ENCODE data around the gene LHFPL3.

LHFPL3 gene

DNA sequence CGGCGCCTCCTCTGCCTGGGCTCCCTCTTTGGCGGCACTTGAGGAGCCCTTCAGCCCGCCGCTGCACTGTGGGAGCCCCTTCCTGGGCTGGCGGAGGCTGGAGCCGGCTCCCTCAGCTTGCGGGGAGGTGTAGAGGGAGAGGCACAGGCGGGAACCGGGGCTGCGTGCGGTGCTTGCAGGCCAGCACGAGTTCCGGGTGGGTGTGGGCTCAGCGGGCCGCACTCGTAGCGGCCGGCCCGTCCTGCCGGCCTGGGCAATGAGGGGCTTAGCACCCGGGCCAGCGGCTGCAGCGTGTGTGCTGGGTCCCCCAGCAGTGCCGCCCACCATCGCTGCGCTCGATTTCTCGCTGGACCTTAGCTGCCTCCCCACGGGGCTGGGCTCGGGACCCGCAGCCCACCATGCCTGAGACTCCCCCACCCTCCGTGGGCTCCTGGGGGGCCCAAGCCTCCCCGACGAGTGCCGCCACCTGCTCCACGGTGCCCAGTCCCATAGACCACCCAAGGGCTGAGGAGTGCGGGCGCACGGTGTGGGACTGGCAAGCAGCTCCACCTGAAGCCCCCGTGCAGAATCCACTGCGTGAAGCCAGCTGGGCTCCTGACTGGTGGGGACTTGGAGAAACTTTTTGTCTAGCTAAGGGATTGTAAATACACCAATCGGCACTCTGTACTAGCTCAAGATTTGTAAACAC, 611.8 kb downstream of the LHFPL3 start:
- no peaks in the 10 kb centered on the region for H3K79me2 ChIP-seq (ENCODE audit: control insufficient read depth, insufficient read depth, low read length, poor library complexity)

GRCh38 chr7:104943502-104944343, 615.3 kb downstream of the LHFPL3 start:
- no peak overlapping the region for H2BK5ac ChIP-seq (ENCODE audit: low read depth, low read length, poor library complexity)
- no peak overlapping the region for H3K9ac ChIP-seq (ENCODE audit: low read length)
- no peaks in the 10 kb centered on the region for H3K9me3 ChIP-seq (ENCODE audit: insufficient read depth, low read depth, low read length)
- H3K4me3 ChIP-seq (ENCODE audit: low read depth, low read length), result no peak overlapping the region
- no peak for DNase-seq
- H2AK5ac ChIP-seq (ENCODE audit: low read length), result no peak overlapping the region
- H3K27ac ChIP-seq (ENCODE audit: low read depth, low read length), result no peak overlapping the region
- H3K79me2 ChIP-seq (ENCODE audit: control insufficient read depth, insufficient read depth, low read length, poor library complexity), result no peaks in the 10 kb centered on the region
- H3K4me1 ChIP-seq (ENCODE audit: control insufficient read depth in 1 of 2, insufficient read depth in 2 of 2, low read length in 2 of 2), result peaks cover 5 to 8% of the 10 kb centered on the region in 2 experiments
- H2AFZ ChIP-seq (ENCODE audit: insufficient read depth, low read length, poor library complexity), result no peak overlapping the region
- no peak overlapping the region for H2BK120ac ChIP-seq (ENCODE audit: insufficient read depth, low read length, poor library complexity)
- no peak overlapping the region for H2BK12ac ChIP-seq (ENCODE audit: low read length)
- H3K23ac ChIP-seq (ENCODE audit: low read length), result no peak overlapping the region
- H3K27me3 ChIP-seq (ENCODE audit: insufficient read depth, low read length), result no peaks in the 10 kb centered on the region
- no peak overlapping the region for H4K91ac ChIP-seq (ENCODE audit: low read depth, low read length)
- H4K12ac ChIP-seq (ENCODE audit: low read depth, low read length), result no peak overlapping the region
- peak overlapping the region; percentile 2 for H4K8ac ChIP-seq (ENCODE audit: low read depth, low read length)
- H3K14ac ChIP-seq (ENCODE audit: low read length), result no peak overlapping the region
- no peak overlapping the region for H3K4ac ChIP-seq (ENCODE audit: low read depth, low read length)
- no peaks in the 10 kb centered on the region for H3K79me1 ChIP-seq (ENCODE audit: low read length)
- no peak overlapping the region for H3K18ac ChIP-seq (ENCODE audit: low read length)
- no peaks in the 10 kb centered on the region for H3K36me3 ChIP-seq (ENCODE audit: control insufficient read depth in 1 of 2, insufficient read depth in 2 of 2, low read length in 2 of 2)
- H3K4me2 ChIP-seq (ENCODE audit: low read length), result no peak overlapping the region
- no CpG with 5 or more reads among the region's 12 CpGs for WGBS (ENCODE audit: extremely low coverage, insufficient coverage, insufficient read length)

More for the DNA sequence above, 611.8 kb downstream of the LHFPL3 start:
- Histone ChIP-seq H3K9ac (ENCODE audit: low read length) (no peak overlapping the region), H4K91ac (ENCODE audit: low read depth, low read length) (no peak overlapping the region), H2AFZ (ENCODE audit: insufficient read depth, low read length, poor library complexity) (no peak overlapping the region), H2BK120ac (ENCODE audit: insufficient read depth, low read length, poor library complexity) (no peak overlapping the region), H3K4me2 (ENCODE audit: low read length) (no peak overlapping the region), H4K8ac (ENCODE audit: low read depth, low read length) (no peak overlapping the region), H2AK5ac (ENCODE audit: low read length) (no peak overlapping the region), H3K4ac (ENCODE audit: low read depth, low read length) (no peak overlapping the region), H4K12ac (ENCODE audit: low read depth, low read length) (no peak overlapping the region), H3K14ac (ENCODE audit: low read length) (no peak overlapping the region), H2BK5ac (ENCODE audit: low read depth, low read length, poor library complexity) (no peak overlapping the region), H3K4me1 (ENCODE audit: control insufficient read depth in 1 of 2, insufficient read depth in 2 of 2, low read length in 2 of 2) (peaks cover 3 to 6% of the 10 kb centered on the region in 2 experiments), H3K9me3 (ENCODE audit: insufficient read depth, low read depth, low read length) (no peaks in the 10 kb centered on the region), H3K4me3 (ENCODE audit: low read depth, low read length) (no peak overlapping the region), H3K18ac (ENCODE audit: low read length) (no peak overlapping the region), H3K23ac (ENCODE audit: low read length) (no peak overlapping the region), H2BK12ac (ENCODE audit: low read length) (no peak overlapping the region), H3K36me3 (ENCODE audit: control insufficient read depth in 1 of 2, insufficient read depth in 2 of 2, low read length in 2 of 2) (no peaks in the 10 kb centered on the region), H3K79me1 (ENCODE audit: low read length) (no peaks in the 10 kb centered on the region), H3K27me3 (ENCODE audit: insufficient read depth, low read length) (no peaks in the 10 kb centered on the region), H3K27ac (ENCODE audit: low read depth, low read length) (no peak overlapping the region)
- no peak for DNase-seq
- WGBS (ENCODE audit: extremely low coverage, insufficient coverage, insufficient read length), result no CpG with 5 or more reads among the region's 43 CpGs

DNA sequence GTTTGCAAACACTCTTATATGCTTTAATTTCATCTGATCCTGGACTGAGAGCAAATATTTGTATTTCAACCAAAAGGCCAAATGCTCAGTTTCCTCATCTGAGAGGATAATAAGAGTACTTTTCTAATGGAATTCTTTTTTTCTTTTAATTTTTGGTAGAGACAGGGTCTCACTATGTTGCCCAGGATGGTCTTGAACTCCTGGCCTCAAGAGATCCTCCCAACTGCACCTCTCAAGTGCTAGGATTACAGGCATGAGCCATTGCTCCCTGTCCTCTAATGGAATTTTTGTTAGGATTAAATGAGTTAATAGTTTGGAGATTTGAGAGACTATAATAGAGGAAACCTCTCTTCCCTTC, 617.2 kb downstream of the LHFPL3 start:
- Histone ChIP-seq H3K27ac (ENCODE audit: low read depth, low read length) (no peak overlapping the region), H3K18ac (ENCODE audit: low read length) (no peak overlapping the region), H3K4me3 (ENCODE audit: low read depth, low read length) (no peak overlapping the region), H2BK120ac (ENCODE audit: insufficient read depth, low read length, poor library complexity) (no peak overlapping the region), H4K8ac (ENCODE audit: low read depth, low read length) (no peak overlapping the region), H3K36me3 (ENCODE audit: control insufficient read depth in 1 of 2, insufficient read depth in 2 of 2, low read length in 2 of 2) (no peaks in the 10 kb centered on the region), H3K4ac (ENCODE audit: low read depth, low read length) (no peak overlapping the region), H3K79me2 (ENCODE audit: control insufficient read depth, insufficient read depth, low read length, poor library complexity) (no peaks in the 10 kb centered on the region), H3K14ac (ENCODE audit: low read length) (no peak overlapping the region), H3K79me1 (ENCODE audit: low read length) (no peaks in the 10 kb centered on the region), H2BK12ac (ENCODE audit: low read length) (no peak overlapping the region), H2AK5ac (ENCODE audit: low read length) (no peak overlapping the region), H3K23ac (ENCODE audit: low read length) (no peak overlapping the region), H2BK5ac (ENCODE audit: low read depth, low read length, poor library complexity) (no peak overlapping the region), H3K9ac (ENCODE audit: low read length) (no peak overlapping the region), H3K4me1 (ENCODE audit: control insufficient read depth in 1 of 2, insufficient read depth in 2 of 2, low read length in 2 of 2) (peaks cover 5 to 8% of the 10 kb centered on the region in 2 experiments), H4K12ac (ENCODE audit: low read depth, low read length) (no peak overlapping the region), H4K91ac (ENCODE audit: low read depth, low read length) (no peak overlapping the region), H2AFZ (ENCODE audit: insufficient read depth, low read length, poor library complexity) (no peak overlapping the region), H3K4me2 (ENCODE audit: low read length) (no peak overlapping the region), H3K27me3 (ENCODE audit: insufficient read depth, low read length) (no peaks in the 10 kb centered on the region), H3K9me3 (ENCODE audit: insufficient read depth, low read depth, low read length) (no peaks in the 10 kb centered on the region)
- DNase-seq, result no peak

DNA sequence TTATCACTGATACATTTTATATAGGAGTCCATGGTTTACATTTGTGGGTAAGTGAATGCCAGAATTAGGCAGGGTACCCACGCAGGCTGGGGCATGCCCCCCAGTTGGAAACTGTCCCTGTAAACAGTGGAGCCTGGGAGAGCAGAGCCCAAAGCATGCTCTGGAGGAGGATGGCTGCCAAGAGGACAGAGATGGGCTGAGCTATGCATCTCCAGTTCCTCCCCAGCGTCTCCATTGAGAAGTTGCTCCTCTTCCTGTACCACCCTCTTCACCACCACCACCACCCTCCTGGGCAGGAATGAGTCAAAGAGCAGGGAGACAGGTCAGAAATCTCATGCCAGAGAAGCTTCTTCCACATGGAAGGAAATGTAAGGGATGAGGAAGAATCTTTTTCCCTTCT, 617.9 kb downstream of the LHFPL3 start:
- no peak overlapping the region for H2BK12ac ChIP-seq (ENCODE audit: low read length)
- no peak overlapping the region for H4K8ac ChIP-seq (ENCODE audit: low read depth, low read length)
- H3K9ac ChIP-seq (ENCODE audit: low read length), result no peak overlapping the region
- H3K9me3 ChIP-seq (ENCODE audit: insufficient read depth, low read depth, low read length), result no peaks in the 10 kb centered on the region
- no peak for DNase-seq
- H3K4ac ChIP-seq (ENCODE audit: low read depth, low read length), result no peak overlapping the region
- H3K27ac ChIP-seq (ENCODE audit: low read depth, low read length), result no peak overlapping the region
- no peak overlapping the region for H4K12ac ChIP-seq (ENCODE audit: low read depth, low read length)
- H3K79me1 ChIP-seq (ENCODE audit: low read length), result no peaks in the 10 kb centered on the region
- WGBS (ENCODE audit: extremely low coverage, insufficient coverage, insufficient read length), result no CpG with 5 or more reads among the region's 2 CpGs
- no peak overlapping the region for H3K18ac ChIP-seq (ENCODE audit: low read length)
- H3K4me2 ChIP-seq (ENCODE audit: low read length), result no peak overlapping the region
- no peak overlapping the region for H2AFZ ChIP-seq (ENCODE audit: insufficient read depth, low read length, poor library complexity)
- H3K23ac ChIP-seq (ENCODE audit: low read length), result no peak overlapping the region
- H2BK120ac ChIP-seq (ENCODE audit: insufficient read depth, low read length, poor library complexity), result no peak overlapping the region
- H3K4me1 ChIP-seq (ENCODE audit: control insufficient read depth in 1 of 2, insufficient read depth in 2 of 2, low read length in 2 of 2), result peaks cover 5 to 8% of the 10 kb centered on the region in 2 experiments
- no peaks in the 10 kb centered on the region for H3K79me2 ChIP-seq (ENCODE audit: control insufficient read depth, insufficient read depth, low read length, poor library complexity)
- no peaks in the 10 kb centered on the region for H3K27me3 ChIP-seq (ENCODE audit: insufficient read depth, low read length)
- H4K91ac ChIP-seq (ENCODE audit: low read depth, low read length), result no peak overlapping the region
- H3K36me3 ChIP-seq (ENCODE audit: control insufficient read depth in 1 of 2, insufficient read depth in 2 of 2, low read length in 2 of 2), result no peaks in the 10 kb centered on the region
- no peak overlapping the region for H2BK5ac ChIP-seq (ENCODE audit: low read depth, low read length, poor library complexity)
- H3K14ac ChIP-seq (ENCODE audit: low read length), result no peak overlapping the region
- H3K4me3 ChIP-seq (ENCODE audit: low read depth, low read length), result no peak overlapping the region
- no peak overlapping the region for H2AK5ac ChIP-seq (ENCODE audit: low read length)

Measured in trophoblast cell (in vitro differentiated cells and primary cell).